ENCODE measurements around the gene CSH1.
A peak's percentile ranks its signal among the peaks of the same experiment; 100 is the strongest.
"Not testable (repeated sequence)": the region's sequence is repeated elsewhere in the genome, so short reads cannot be mapped to it uniquely, and the experiment has no call there.

Gene CSH1

DNA sequence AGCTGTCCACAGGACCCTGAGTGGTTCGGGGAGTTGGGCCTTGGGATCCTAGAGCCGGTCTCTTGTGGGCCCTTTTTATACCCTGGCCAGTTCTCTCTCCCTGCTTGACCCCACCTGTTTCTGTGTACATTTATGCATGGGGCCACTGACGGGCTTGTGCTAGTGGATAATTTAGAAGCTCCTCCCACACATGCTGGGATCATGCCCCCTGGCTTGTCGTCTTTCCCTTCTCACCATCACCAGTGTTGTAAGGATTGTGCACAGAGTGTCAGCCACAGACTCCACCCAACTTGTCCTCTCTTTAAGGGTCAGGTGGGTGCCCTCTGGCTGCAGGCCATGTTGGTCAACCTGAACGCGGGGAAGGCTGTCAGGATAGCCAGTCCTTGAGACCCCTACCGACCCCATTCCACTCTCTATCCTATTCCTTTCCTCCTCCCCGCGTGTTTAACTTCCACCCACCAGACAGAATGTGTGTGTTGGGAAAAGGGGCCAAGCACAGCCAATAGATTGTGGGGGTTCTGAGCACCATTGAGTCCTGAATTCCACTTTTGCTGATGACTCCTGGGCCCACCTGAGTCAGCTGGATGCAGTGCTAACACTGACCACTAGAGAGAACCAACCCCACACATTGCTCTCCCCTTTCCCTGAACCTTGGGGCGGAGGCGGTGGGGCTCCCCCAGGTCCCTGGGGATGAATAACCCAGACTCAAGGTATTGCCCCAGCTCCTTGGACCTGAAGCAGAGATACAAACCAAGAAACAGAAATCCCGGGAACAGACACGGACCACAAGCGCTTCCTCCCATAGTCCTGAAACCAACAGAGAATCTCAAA lies at the start of gene CSH1:
CSH1 (minus strand) TSS at position 51 of the 831 bp plus-strand sequence. CDS start 63 bp downstream, outside the sequence.
- intact Hi-C loops (cut with DNase I), result not testable (repeated sequence)
- DNase-seq, result peak in 1 of 10 donors; percentile 39

DNA sequence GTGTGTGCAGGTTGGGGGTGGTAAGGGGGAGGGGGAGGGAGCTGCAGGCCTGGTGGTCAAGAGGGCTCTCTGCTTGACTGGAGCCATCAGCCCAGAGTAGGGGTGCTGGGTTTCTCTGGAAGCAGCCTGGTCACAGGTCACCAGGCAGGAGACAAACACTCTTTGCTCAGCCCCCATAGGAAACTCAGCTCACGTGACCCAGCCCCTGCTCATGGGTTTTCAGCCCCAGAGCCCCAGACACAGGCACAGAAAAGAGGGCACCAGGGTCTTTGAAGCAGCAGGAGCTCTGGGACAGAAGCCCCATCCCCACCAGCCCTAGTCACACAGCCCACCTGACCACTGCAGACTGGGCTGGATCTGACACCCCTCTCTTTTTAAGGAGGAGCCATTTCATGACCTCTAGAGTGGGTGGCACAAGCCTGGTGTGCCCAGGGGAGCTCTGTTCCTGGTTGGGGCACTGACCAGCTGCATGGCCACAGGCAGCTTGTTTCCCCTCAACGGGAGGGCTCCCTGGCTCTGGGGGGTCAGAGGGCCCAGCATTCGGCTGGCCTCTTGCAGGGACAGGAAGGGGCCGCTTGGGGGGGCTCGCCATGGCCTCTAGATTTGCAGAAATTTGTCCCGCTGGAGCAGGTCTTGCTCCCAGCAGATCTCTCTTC lies 49.5 kb upstream of the CSH1 start:
- intact Hi-C loops (cut with DNase I), result no loop called here
- DNase-seq, result no peak

DNA sequence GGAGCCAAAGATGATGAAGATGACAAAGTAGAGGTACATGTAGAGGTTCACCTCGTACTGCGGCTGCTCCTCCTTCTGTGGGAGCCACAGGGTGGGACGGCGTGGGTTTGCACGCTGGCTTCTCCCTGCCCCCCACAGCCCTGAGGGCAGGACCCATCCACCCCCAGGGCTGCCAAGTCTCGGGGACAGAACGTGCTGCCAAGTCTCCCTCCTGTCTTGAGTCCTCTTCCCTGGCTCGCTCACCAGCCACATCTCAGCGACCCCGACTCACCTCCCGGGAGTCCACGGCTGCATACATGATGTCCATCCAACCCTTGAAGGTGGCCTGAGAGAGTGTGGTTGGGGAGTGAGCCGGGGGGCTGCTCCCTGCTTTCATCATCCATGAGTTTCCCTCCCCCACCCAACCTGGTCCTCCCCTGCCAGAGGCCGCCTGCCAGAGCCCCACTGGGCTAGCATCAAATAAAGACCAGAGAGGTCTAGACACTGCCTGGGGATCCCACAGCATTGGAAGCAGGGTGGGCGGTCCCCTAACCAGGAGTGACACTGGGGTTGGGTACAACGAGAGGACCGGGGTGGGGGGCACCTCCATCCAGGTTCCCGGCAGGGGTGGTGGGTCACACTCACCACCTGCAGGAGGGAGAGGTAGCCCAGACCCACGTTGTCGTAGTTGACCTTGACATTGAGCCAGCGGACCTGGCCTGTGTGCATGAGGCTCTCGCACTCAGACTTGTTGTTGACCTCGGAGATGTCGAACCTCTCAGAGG lies 48.5 kb upstream of the CSH1 start:
- intact Hi-C loops (cut with DNase I), result no loop called here
- DNase-seq, result no peak

DNA sequence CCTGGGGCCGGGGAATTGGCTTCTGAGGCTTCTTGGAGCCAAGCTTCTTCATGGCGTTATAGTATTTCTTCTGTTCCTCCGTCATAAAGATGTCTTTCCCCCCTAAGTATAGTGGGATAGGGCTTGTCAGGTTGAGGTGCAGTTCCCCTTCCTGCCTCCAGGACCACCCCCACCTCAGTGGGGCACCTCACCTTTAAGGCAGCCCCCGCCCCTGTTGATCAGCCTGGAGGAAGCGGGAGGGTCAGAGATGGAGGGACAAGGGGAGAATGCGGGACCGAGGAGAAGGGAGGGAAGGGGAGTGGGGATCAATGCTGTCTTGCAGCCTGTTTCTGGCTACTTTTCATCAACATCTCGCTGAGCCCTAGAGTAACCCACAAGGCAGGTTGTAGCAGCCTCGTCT lies 47.4 kb upstream of the CSH1 start:
- DNase-seq, result no peak
- intact Hi-C loops (cut with DNase I), result no loop called here

DNA sequence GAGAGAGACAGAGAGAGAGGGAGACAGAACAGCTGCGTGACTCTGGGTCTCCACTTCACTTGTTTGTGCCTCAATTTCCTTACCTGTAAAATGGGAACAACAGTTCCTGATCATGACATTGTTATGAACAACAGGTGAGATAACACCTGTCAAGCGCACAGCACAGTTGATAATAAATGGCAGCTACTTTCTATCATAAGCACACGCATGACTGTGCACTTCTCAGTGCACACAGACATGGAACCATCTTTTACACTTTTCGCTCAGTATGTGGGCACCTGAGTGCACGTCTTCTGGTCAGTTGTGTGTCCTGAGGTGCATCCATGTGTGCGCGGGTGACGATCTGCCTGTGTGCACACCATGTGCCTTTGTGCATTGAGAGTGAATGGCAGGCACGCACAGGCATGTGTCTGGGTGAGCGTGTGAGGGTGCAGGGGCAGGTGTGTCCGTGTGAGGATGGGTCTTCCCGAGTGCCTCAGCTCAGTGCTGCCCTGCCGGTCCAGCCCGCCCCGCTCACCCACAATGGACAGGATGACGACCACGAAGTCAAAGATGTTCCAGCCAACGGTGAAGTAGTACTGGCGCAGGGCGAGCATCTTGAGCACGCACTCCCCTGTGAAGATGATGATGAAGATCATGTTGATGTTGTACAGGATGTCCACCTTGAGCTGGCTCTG lies 46.1 kb upstream of the CSH1 start:
- DNase-seq, result no peak
- intact Hi-C loops (cut with DNase I), result no loop called here

DNA sequence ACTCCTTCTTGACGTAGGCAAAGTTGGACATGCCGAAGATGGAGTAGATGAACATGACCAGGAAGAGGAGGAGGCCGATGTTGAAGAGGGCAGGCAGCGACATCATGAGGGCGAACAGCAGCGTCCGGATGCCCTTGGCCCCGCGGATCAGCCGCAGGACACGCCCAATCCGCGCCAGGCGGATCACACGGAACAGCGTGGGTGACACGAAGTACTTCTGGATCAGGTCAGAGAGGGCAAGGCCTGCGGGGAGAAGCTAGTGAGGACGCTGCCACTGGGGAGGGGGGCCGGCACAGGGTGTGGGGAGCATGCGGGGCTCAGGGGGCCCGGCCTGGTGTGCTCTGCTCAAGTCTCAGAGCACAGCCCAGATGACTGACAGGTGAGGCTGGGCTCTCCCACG lies 45.4 kb upstream of the CSH1 start:
- intact Hi-C loops (cut with DNase I), result no loop called here

DNA sequence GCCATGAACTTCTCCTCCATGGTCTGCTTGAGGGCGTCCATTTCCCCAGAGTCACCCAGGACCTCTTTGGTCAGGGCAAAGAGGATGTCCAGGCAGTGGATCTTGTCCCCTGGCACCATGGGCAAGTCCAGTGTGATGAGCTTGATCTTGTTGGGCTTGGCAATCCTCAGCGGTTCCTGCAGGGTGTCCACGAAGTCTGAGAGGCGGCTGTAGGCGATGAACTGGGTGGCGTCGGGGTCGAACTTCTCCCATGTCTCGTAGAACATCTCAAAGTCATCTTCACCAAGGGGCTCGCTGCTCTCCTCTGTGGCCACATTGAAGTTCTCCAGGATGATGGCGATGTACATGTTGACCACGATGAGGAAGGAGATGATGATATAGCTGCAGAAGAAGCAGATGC lies 44.8 kb upstream of the CSH1 start:
- intact Hi-C loops (cut with DNase I), result no loop called here

More for the DNA sequence above, 45.4 kb upstream of the CSH1 start:
- DNase-seq, result no peak

DNA sequence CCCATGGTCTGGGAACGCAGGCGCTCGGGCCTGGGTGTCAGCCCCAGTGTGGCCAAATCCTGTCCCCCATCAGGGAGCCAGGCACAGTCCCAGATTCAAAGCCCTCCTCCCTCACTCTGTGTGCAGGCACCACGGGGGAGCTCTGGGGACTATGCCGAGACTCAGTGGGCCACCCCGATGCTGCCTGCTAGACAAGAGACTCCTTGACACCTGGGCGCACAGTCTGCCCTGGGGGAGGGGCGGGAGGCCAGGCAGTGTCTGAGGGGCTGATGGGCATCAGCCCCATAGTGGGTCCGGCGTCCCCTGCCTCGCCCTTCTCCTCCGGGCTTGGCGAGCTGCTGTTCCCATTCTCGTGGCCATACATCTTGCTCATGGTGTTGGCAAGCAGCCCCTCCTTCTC lies 44.2 kb upstream of the CSH1 start:
- DNase-seq, result no peak
- intact Hi-C loops (cut with DNase I), result no loop called here

More for the DNA sequence above, 44.8 kb upstream of the CSH1 start:
- no peak for DNase-seq

DNA sequence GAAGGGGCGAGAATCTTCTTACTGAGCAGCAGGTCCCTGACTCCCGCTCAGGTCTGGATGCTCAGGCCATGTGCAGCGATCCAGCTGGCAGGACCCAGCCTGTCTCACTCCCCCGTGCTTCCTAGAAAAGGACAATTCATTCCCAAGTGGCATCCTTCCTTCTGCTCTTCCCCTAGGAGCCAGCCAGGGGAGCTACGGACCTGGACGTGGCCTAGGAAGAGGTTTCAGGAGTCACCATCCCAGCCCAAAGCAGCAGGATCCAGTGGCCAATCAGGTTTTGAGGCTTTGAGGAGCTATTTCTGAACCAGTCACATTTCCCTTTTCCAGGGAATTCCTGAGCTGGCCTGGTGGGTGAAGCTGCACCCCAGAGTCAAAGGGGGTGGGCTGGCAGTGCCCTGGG lies 43.5 kb upstream of the CSH1 start:
- DNase-seq, result no peak
- intact Hi-C loops (cut with DNase I), result no loop called here

DNA sequence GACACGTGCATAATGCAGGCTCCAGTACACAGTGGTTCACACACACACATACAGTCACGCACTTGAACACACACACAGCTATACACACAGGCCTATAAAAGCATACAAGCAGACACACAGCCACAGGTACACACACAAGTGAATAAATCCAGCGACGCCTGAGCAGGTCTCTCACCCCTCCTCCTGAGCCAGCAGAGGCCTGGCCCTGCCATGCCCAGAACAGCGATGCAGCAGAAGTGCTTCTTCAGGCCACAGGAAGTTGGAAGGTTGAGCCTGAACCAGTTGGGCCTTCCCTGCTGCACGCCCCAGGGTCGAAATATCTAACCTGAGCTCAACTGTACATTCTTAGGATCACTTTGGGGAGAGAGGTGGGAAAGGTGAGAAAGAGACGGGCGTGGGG lies 43.0 kb upstream of the CSH1 start:
- DNase-seq, result no peak
- intact Hi-C loops (cut with DNase I), result no loop called here

DNA sequence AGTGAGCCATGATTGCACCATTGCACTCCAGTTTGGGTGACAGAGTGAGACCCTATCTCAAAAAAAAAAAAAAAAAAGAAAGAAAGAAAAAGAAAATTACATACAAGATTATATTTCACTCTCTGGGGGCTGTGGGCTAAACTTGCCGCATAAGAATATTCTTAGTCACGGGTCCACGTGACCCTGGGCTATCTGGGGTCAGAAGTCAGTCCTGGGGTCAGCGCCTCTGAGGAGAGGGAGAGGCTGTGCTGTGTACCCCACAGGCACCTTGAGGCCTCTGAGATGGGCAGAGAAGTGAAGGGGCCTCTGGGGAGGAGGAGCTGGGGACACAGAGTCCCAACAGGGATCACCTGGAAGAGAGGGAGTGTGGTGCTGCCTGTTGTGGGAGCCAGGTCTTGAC lies 41.5 kb upstream of the CSH1 start:
- DNase-seq, result no peak
- intact Hi-C loops (cut with DNase I), result no loop called here

DNA sequence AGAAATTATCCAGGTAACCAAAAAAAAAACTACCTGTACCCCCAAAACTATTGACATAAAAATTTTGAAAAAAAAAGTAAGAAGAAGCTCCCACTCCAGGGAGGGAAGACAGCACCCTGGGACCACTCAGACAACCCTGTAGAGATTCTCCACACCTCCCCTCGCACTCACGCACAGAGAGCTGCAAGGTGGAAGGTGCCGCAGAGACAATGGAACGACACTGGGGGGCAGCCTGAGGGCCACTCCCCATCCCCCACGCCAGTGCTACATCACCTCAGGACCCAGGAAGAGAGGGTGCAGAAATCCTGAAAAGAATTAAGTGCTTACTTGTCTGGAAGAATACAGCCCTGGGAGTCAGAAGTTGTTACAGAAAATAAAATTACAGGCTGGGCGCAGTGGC lies 40.9 kb upstream of the CSH1 start:
- DNase-seq, result no peak
- intact Hi-C loops (cut with DNase I), result no loop called here

DNA sequence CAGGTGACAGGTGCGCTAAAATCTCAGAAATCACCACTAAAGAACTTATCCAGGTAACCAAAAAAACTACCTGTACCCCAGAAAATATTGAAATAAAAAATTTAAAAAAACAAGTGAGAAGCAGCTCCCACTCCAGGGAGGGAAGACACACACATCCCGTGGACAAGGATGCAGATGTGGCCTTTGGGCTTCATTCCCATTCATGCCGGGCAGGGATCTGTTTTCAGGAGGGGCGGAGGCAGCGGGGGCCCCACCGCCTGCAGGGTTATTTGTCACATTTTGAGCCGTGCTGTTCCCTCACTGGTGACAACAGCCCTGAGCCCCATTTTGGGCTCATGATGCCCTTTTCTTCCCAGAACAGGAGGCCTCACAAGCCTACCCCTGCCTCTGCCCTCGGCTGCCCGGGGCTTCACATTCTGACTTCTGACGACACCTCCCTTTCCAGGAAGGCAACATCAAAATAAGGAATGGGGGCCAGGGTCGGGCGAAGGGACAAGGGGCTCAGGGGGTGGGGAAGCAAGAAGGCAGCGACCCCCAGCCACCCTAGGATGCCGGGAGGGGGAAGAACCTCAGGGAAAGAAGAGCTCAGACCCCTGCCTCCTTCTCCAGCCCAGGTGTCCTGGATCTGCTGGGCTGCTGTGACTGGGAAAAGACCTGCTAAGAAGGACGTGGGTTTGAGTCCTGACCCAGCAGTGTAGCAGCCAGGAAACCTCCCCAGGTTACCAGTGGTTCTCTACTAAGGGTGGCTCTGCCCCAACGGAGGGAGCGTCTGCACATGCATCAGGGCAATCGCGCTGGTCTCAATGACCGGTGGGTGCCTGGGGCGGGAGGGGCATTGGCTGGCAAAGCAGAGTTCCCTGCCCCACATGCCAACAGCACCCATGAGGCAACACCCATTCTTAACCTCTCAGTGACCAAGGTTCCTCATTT lies 38.1 kb upstream of the CSH1 start:
- intact Hi-C loops (cut with DNase I), result no loop called here
- no peak for DNase-seq

DNA sequence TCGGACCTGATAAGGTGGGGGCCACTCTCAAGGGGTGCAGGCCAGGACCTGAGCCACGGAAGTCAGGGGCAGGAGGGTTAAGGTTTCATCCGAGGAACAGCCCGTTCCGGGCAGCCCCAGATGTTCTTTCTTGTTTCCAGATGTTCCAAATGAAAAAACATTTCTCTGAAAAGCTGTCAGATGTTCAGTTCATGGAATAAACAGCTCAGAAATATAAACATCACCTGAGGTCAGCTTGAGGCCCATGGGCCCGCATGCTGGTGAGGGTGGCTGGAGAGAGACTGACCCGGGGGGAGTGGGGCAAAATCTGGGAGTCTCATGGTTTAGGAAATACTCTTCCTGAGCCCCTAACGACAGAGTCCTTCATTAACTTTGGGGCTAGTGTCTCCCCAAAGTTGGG lies 37.2 kb upstream of the CSH1 start:
- no peak for DNase-seq
- intact Hi-C loops (cut with DNase I), result no loop called here

DNA sequence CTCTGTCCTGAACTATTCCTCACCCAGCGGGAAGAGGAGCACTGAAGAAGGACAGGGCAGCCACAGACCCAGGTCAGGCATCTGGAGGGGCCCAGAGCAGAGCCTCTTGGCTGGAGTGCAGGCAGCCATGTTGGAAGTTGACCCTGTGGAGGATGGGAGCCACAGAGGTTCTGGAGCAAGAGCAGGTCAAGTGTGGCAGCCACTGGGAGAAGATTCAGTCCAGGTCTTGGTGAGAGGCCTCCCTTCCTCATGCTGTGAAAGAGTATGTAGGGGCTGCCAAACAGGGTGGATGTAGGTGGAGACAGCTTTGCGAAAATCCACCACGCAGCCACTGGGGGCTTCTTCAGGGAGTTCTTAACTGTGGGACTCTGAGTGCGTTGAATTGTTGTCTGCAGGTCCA lies 36.3 kb upstream of the CSH1 start:
- DNase-seq, result no peak
- intact Hi-C loops (cut with DNase I), result no loop called here

DNA sequence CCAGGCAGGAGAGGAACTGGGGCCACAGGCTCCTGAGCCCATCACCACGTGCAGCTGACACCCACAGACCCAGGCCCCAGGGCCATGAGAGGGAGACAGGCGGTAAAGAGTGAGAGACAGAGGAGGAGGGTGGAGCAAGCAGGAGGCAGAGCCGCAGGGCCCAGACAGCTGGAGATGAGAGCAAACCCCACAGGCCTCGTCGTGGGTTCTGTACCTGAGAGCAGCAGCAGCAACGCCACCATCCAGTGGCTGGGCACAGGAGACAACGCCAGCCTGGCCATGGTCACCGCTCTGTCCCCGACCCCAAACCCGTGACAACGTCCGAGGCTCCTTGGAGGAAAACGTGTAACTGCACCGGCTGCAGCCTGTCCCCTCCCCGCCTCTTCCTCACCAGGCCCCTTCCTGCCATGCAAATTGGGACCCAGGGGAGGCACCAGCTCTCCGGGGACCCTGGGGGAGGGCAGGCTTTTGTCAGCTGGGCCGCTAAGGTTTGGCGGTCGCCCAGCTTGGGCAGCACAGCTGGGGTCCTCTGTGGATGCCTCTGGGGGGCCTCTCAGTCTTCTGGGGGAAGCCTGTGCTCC lies 35.7 kb upstream of the CSH1 start, which contains the start of gene CD79B:
CD79B (minus strand) TSS at position 351 of the 581 bp plus-strand sequence; CDS start at position 281, 70 bp downstream.
- no peak for DNase-seq
- intact Hi-C loops (cut with DNase I), result no loop called here

DNA sequence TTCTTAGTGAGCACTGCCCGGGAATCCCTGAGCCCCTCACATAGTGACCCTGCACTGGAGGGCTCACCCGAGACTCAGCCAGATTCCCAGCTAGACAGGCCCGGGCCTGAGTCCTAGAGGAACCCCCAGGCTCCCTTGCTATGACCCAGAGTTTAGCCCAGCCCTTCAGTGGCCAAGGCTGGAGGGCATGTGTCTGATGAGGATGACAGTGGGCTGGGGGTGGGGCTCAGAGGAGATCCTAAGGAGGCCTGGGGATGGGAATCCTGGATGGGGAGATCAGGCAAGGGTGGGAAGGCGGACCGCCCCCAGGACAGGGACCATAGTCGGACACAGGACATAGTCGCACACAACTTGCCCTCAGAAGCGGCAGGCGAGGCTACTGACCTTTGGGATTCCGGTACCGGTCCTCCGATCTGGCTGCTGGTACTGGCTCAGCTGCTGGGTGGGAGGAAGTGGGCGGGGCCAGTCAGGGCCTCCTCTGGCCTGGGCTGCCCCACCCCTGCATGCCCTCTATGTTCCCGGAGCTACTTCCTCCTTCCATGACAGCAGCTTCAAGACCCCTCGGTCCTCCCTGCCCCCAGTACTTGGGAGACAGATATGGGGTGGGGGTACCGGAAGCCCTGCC lies 34.7 kb upstream of the CSH1 start:
- peak in 2 of 10 donors; percentile 52 to 55 for DNase-seq
- intact Hi-C loops (cut with DNase I), result no loop called here

DNA sequence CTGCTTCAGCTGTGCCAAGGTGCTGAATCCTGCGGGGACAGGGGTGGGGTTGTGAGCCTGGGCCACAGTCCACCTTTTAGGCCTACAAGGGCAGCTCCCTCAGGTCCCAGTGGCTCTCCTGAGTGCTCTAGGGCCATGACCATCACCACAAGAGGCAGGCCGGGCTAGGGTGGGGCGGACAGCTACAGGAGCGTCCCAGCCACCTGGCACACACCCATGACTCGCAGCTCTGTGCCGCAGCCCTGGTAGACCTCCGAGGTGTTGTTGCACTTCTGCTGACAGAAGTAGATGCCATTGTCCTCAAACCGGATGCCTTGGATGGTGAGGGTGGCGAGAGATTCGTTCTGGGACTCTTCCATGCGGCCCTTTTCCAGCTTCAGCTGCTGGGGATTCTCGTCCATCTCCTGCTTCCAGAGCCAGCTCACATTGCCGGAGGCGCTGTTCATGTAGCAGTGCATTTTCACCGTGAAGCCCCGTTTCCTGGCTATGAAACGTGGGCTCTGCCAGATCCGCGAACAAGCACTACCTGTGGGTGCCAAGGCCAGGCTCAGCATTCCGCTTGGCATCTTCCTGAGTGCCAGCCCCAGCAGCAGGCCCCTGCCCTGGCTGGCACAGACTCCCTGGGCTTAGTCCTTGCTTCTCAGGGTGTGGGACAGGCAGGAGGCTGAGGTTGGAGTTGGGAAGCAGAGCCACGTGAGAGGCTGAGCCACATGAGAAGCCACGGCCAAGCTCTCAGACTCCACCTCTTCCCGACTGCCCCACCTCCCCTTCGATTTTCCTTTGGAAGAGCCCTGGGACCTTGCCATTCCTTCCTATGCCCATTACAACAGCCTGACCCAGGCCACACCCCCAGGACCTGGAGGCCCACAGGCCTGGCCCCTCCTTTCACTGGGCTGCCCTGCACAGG lies 33.7 kb upstream of the CSH1 start:
- intact Hi-C loops (cut with DNase I), result no loop called here
- DNase-seq, result peak in 1 of 10 donors; percentile 66

All from posterior cingulate gyrus (tissue), 11 donors.